Erythroblast (primary cell): ENCODE results near the gene BBLN.

Experiments used
- DNase-seq, 2 experiments: peaks; one replicate each; lab custom pipeline; 2025; lab: John Stamatoyannopoulos, UW
- GATA1 ChIP-seq: IDR thresholded peaks from 2 replicates; pipeline ENCODE4 v1.6.1; 2011; ENCODE audit warnings: low read depth, mild to moderate bottlenecking, control low read depth, low read length, moderate library complexity
- POLR2A ChIP-seq: IDR thresholded peaks from 2 replicates; pipeline ENCODE4 v1.6.1; 2011; ENCODE audit warnings: mild to moderate bottlenecking, low read length

The BBLN gene

DNA sequence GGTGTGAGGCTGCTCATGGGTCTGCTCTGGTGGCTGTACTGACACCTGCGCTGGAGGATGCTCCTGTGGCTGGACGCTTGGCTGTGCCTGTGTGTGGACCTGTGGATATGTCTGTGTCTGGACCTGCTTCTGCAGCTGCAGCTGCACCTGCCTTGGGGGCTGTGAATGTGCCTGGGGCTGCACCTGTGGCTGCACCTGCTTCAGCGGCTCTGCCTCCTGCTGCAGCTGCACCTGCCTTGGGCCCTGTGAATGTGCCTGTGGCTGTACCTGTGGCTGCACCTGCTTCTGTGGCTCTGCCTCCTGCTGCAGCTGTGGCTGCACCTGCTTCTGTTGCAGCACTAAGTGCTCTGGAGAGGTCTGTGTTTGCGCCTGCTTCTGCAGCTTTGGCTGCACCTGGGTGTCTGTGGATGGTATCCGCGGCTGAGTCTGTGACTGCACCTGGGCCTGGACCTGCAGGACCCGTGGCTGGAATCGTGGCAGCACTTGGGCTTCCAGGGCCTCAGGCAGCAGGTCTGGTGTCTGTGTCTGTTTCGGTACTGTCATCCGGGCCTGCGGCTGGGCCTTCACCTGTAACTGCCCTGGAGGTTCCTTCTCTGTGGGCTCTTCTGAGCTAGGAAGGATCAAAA lies 18.9 kb downstream of the BBLN start:
- TF ChIP-seq GATA1, result no peak
- no peak for TF ChIP-seq POLR2A
- no peak for DNase-seq

DNA sequence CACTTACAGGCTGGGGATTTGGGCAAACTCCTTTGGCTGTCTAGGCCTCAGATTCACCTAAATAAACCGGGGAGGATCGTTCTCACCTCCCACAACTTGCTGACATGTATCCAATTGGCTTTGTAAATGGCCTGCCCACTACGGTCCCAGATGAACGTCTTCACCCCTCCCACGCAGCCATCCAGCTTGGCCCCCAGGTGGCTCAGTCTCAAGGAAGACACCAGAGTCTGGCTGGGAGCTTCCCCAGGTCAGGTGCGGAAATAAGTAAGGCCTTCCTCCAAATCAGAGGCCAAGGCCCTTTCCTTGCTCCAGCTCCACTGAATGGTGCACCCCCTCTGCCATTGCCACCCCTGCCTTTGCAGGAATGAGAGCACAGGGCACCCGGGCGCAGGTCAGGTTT lies 19.9 kb downstream of the BBLN start:
- DNase-seq, result no peak
- no peak for TF ChIP-seq POLR2A
- no peak for TF ChIP-seq GATA1

DNA sequence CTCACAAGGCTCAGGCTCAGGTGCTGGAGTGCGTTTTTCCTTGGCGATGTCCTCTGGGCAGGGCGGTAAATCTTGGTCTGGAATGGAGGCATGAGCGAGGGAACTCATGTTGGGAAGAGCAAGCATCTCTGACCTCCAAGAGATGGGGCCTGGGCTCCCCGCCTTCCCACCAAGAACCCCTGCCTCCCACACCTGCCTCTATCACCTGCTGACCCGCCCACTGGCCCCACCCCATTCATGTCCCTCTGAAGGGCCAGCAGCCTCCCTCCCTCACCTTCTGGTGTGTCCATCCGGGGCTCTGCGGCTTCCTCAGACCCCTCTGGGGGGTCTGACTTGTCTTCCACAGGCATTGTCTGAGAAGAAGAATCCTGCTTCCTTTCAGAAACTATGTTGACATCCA lies 20.4 kb downstream of the BBLN start:
- TF ChIP-seq GATA1, result no peak
- TF ChIP-seq POLR2A, result no peak
- no peak for DNase-seq

DNA sequence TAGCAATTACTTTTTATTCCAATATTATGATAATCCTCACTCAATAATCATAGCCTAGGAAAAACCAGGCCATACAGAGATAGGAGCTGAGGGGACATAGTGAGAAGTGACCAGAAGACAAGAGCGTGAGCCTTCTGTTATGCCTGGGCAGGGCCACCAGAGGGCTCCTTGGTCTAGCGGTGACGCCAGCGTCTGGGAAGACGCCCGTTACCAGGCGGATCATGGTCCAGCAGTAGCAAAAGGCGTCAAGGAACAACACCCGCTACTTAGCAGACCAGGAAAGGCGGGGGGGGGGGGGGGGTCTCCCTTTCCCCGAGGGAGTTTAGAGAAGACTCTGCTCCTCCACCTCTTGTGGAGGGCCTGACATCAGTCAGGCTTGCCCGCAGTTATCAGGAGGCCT lies 21.4 kb downstream of the BBLN start:
- DNase-seq, result peak in 1 of 2 experiments; percentile 25

DNA sequence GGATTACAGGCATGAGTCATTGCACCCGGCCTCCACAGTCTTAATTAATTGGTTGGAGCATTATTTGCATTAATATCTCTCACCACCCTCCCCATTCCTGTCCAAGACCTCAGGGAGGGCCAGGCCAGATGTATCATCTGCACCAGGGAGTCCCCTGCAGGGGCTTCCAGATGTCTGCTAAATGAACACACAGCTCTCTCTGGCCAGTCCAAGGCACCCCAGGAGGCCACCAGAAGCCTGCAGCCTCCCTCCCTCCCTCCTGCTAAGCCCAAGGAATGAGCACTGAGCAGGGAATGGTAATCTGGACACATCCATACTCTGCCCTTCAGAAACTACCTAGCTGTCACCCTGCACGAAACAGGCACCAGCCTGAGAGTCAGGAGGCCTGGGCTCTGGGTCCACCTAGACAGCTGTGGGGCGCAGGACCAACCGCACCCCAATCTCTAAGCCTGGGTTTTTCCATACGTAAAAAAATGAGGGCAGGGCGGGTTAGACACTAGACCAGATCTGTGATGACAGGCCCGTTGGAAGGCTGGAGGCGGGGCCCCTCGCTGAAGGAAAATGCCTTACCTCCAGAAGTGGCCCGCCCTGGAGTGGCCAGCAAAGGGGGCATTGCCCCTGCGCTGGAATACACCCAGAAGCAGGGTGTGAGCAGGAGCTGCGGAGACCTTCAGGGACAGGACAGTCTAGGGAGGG lies 23.0 kb downstream of the BBLN start:
- TF ChIP-seq POLR2A (no peak), GATA1 (no peak)
- no peak for DNase-seq

DNA sequence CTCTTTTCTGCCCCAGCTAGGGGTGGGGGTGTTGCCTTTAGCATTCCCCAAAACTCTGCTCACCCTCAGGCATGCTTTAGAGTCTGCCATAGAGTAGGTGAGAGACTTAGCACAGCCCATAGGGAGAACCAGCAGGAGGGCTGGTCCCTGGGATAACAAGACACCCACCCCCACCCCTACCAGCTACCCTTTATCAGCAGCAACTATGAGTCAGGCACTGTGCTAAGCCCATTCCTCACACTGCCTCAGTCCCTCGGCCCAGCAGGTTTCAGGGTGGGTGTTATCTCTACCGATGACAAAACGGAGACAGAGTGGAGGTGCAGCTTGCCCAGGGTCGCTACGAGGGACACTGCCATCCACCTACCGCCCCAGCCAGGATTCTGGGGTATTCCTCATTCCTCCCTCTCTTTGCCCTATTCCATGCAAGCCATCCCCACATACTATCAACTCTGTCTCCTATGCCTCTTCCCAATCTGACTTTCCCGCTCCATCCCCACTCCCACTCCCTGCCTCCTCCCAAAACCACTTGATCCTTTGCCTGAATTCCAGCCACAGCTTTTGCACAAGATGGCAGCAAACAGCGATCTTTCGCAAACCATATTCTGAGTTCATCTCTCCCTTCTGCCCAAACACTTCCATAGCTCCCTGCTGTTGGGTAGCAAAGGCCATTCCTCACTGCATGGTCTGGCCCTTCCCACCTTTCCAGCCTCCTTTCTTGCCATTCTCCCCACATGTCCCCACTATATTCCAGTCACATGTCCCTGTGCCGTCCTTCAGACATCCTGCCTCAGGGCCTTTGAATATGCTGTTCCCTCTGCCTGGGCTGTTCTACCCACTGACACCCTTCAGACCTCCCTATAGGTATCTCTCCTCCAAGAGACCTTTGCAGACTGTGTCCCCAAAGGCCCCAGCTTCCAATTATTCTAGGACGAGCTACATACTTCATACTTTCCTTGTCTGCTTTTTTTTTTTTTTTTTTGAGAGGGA lies 26.2 kb downstream of the BBLN start:
- no peak for TF ChIP-seq POLR2A
- no peak for TF ChIP-seq GATA1
- no peak for DNase-seq

DNA sequence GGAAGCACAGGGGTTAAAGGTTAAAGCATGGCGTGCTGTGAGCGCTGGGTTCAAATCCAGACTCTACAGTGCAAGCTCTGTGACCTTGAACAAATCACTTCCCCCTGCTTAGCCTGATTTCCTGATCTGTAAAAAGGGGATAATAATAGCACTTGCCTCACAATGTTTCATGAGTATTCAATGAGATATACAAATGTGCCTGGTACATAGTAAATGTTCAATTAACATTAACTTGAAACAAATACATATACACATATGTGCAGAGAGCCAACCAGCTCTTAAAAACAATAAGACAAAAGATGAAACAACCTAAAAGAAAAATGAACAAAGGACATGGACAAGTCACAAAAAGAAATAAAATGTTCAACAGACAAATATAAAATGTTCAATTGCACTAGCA lies 27.3 kb downstream of the BBLN start:
- DNase-seq, result no peak
- TF ChIP-seq GATA1 (no peak), POLR2A (no peak)

DNA sequence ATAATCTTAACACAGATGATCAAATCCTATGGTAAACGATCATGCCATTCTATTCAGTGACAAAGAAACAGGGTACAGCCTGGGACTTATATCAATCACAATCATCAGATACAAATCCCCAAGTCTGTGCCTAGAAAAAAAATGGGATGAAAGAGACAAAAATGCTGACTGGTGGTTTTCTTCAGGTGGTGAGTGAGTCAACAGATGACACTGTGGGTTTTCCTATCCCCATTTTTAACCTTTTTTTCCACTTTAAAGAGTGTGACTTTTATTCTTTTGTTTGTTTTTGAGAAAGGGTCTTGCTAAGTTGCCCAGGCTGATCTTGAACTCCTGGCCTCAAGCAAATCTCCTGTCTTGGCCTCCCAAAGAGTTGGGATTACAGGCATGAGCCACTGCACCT lies 28.1 kb downstream of the BBLN start:
- no peak for TF ChIP-seq POLR2A
- no peak for TF ChIP-seq GATA1
- no peak for DNase-seq

DNA sequence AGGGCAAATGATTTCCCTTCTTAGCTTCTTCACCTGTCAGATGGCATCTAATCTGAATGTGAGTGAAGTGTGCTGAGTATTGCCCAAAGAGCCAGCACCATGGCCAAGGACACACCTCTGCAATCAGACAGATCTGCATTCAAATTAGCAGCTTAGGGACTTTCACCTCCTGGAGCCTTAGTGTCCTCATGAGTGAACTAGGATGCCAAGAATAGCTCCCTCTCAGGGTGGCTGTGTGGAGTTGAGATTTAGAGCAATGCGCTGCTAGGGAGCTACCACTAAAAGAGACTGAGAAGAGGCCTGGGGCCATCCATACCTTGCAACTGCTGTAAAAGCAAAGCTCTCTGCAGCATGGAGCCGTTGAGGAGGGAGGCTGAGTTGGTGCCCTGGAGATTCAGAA lies 29.9 kb downstream of the BBLN start:
- DNase-seq, result peak in 1 of 2 experiments; percentile 15
- TF ChIP-seq GATA1 (no peak), POLR2A (no peak)

DNA sequence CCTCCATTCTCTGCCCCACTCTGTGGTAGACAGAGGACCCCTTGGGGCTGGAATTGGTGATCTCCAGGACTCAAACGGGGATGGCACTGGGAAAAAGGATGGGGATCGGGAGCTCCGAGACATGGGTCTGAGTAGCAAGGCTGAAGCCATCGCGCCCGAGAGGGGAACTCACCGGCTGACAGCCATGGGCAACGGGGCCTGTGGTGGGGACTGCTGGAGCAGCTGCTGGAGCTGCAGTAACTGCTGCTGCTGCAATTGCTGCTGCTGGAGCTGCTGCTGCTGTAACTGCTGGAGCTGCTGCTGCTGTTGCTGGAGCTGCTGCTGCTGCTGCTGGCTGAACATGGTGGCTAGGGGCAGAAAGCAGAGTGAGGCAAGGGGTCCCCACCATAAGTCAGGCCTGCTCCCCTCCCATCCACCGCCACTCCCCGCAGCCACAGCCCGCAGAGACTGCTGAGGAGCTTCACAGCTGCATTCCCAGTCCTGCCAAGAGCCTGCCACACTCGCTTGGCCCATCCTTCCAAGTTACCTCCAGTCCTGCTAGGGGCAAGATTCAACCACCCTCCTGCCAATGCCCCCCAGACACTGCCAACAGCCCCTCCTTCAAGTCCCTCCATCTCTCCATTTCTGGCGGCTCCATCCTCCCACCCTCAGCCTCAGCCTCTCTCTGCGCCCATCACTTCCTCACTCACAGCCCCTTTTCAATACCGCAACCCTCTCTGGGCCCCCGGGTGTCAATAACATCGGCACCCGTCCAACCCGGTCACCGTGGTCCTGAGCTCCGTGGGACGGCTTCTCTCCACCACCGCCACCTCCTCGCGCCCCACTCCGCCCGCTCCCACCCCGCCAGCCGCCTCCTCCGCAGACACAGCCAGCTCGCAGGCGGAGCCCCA lies 30.7 kb downstream of the BBLN start:
- TF ChIP-seq GATA1 (no peak), POLR2A (no peak)
- peak in 1 of 2 experiments; percentile 43 for DNase-seq

DNA sequence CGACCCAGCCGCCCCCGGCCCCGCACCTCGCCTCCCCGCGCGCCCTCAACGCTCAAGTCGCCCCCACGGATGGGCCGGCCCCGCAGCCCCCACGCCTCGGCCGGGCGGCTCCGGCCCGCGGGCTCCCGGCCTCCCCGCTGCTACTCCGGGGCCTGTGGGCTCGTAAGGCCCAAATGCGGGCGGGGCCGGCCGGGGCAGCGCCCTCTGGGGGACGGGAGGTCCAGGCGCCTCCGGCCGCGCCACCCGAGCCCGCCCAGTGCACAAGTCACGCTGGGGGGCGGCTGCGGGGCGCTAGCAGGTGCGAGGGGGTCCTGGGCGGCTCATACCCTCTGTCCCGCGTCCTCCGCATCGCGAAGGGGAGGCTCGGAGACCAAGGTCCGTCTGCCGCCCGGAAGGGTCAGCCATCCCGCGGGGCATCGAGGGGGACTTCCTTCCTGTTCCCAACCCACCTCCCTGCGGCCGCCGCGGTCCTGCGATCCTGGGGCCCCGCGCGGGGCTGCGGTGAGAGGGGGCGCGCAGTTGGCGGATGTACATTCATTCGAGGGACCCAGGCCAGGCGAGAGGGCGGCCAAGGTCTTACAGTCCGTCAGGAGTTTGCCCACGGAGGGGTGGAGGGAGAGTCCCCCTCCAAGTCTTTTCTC lies 31.5 kb downstream of the BBLN start, which contains the start of gene CIZ1:
Gene CIZ1 (minus strand): TSS at position 167 of the 641 bp plus-strand sequence. CDS start 715 bp downstream, outside the sequence.
- TF ChIP-seq POLR2A, result peak; percentile 66
- TF ChIP-seq GATA1, result no peak
- DNase-seq, result peak; percentile 88 to 92

DNA sequence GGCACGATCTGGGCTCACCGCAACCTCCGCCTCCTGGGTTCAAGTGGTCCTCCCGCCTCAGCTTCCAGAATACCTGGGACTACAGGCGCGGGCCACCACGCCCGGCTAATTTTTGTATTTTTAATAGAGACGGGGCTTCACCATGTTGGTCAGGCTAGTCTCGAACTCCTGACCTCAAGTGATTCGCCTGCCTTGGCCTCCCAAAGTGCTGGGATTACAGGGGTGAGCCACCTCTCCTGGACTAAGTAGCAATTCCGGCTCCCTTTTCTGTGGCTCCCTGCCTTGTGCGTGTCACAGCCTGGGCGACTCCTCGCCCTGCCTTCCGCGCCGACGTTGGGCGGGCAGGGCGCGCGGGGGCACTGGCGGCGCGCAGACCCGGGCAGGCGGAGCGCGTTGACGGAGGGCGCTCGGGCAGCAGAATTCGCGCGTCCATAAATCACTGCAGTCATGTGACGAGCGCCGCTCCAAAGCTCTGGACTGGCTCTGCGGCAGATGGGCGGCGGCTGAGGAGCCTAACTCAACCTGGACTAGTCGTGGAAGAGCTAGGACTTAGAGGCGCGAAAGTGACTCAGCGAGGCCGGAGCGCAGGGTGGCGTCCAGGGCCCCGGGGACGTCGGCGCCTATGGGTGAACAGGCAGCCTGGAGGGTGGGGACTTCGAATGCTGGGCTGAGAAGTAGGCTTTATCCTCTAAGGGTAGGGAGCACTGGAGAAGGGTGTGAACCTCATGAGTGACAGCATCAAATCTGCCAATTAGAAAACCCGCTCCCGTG lies 32.7 kb downstream of the BBLN start:
- TF ChIP-seq POLR2A (no peak), GATA1 (no peak)
- peak; percentile 30 to 33 for DNase-seq
